ENCODE data around the gene ARHGEF9. TPM values are rescaled to one million over a fixed set of nuclear protein-coding genes. Genes with fewer than 3 reads are reported as not detected.

ARHGEF9 gene
- total RNA-seq, 1 experiment from 2014 or later: 8.3 TPM

DNA sequence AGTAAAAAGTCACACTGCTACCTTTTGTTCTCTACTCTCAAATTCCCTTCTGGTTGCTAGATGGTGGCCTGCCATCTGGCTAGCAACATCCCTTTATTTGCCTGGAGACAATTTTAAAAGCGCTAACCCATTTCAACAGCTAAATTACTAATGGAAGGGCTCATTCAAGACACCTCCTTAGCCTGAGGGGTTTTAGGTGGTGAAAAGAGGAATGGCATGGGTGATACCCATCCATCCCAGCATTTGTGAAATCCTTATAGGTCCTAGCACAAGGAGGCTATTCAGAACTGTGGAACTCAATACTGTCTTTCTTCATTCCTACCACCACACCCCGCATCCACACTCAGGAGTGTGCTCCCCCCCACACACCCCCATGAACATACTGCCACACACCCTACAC is 33.5 kb downstream of the ARHGEF9 start:
- Histone ChIP-seq H3K9me2 (replicated peaks; ENCODE audit: low read length) (no peaks in the 10 kb centered on the region), H3K9ac (ENCODE audit: low read length) (no peak overlapping the region), H3K4me2 (ENCODE audit: low read length) (no peak overlapping the region), H3K27me3 (ENCODE audit: low read length) (no peaks in the 10 kb centered on the region), H3K79me2 (ENCODE audit: low read length) (peaks cover 31% of the 10 kb centered on the region), H3K9me3 (ENCODE audit: low read length) (no peaks in the 10 kb centered on the region), H3K27ac (ENCODE audit: low read length) (no peak overlapping the region), H3K36me3 (ENCODE audit: low read depth, low read length) (no peaks in the 10 kb centered on the region), H3F3A (ENCODE audit: low read length, unreplicated experiment) (no peaks in the 10 kb centered on the region), H2AFZ (ENCODE audit: low read length) (no peak overlapping the region), H3K4me1 (ENCODE audit: insufficient read depth, low read length) (0 out of 2 replicates have a peak, but pooled peaks cover 3% of the 10 kb centered on the region), H4K20me1 (ENCODE audit: low read length) (no peaks in the 10 kb centered on the region), H3K4me3 (ENCODE audit: low read length) (no peak overlapping the region)
- DNase-seq: no peak
- ATAC-seq: no peak
- POLR2A ChIA-PET (ENCODE audit: unreplicated experiment): no interaction called here
- CTCF ChIA-PET: interaction anchor here (0.6 kb wide), 1 partner anchor 61 kb away, joined by 3 read pairs; no protein-coding TSS in a partner anchor
- BruUV-seq (replicated peaks): no TSS peak
- intact Hi-C loops (cut with micrococcal nuclease): no loop called here
- TF ChIP-seq EZH2 (IDR thresholded peaks at IDR 0.05; ENCODE audit: low read length, unreplicated experiment) (no peak), EZH2phosphoT487 (IDR thresholded peaks at IDR 0.05; ENCODE audit: borderline replicate concordance, low read length) (no peak), CTCF (conservative IDR thresholded peaks at IDR 0.05; ENCODE audit: low read depth, low read length) (no peak)

DNA sequence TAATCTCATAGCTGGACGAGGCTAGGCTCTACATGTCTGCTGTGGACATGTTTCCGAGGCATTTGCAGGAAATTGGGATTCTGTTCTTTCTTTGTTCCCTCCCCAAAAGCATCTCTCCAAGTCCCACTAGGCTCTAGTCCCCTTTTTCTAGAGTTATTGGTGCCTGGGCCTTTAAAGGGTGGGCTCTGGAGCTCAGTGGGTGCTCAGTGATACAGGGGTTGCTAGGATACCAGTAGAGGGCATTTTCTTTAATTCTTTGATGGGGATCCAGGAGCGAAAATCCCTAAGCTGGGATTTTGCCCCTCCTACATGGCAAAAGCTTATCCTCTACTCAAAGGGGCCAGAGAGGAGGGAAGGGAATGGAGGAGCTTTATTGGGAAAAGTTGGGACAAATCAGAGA is 34.2 kb downstream of the ARHGEF9 start:
- no peaks in the 10 kb centered on the region for H3K9me3 ChIP-seq (ENCODE audit: low read length)
- ChIA-PET POLR2A (ENCODE audit: unreplicated experiment) (no interaction called here), CTCF (no interaction called here)
- no peak overlapping the region for H3K9ac ChIP-seq (ENCODE audit: low read length)
- ATAC-seq (no peak), DNase-seq (no peak)
- H3K36me3 ChIP-seq (ENCODE audit: low read depth, low read length): no peaks in the 10 kb centered on the region
- H3K4me1 ChIP-seq (ENCODE audit: insufficient read depth, low read length): 0 out of 2 replicates have a peak, but pooled peaks cover 3% of the 10 kb centered on the region
- H4K20me1 ChIP-seq (ENCODE audit: low read length): no peaks in the 10 kb centered on the region
- peaks cover 31% of the 10 kb centered on the region for H3K79me2 ChIP-seq (ENCODE audit: low read length)
- no peak overlapping the region for H2AFZ ChIP-seq (ENCODE audit: low read length)
- no peaks in the 10 kb centered on the region for H3K9me2 ChIP-seq (replicated peaks; ENCODE audit: low read length)
- no peaks in the 10 kb centered on the region for H3F3A ChIP-seq (ENCODE audit: low read length, unreplicated experiment)
- intact Hi-C loops (cut with micrococcal nuclease): no loop called here
- TF ChIP-seq EZH2phosphoT487 (IDR thresholded peaks at IDR 0.05; ENCODE audit: borderline replicate concordance, low read length) (no peak), CTCF (conservative IDR thresholded peaks at IDR 0.05; ENCODE audit: low read depth, low read length) (no peak), EZH2 (IDR thresholded peaks at IDR 0.05; ENCODE audit: low read length, unreplicated experiment) (no peak)
- H3K4me2 ChIP-seq (ENCODE audit: low read length): no peak overlapping the region
- no peaks in the 10 kb centered on the region for H3K27me3 ChIP-seq (ENCODE audit: low read length)
- H3K4me3 ChIP-seq (ENCODE audit: low read length): no peak overlapping the region
- H3K27ac ChIP-seq (ENCODE audit: low read length): no peak overlapping the region
- no TSS peak for BruUV-seq (replicated peaks)

DNA sequence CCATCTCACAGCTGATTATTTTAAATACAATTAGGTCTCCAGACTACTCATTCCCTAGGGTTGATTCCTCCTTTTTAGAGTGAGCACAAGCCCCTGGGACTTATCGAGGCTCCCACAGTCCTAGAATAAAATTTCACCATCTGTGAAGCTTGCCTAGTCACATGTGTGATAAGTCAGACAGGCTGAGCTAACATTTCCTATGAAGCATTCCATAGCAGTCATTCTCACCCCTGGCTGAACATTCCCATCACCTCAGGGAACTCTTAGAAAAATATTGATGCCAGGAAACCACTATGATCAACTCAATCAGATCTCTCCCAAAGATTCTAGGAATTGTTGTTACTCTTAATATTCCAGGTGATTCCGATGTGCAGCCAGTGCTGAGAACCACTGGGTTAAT is 37.7 kb downstream of the ARHGEF9 start:
- H3K9me2 ChIP-seq (replicated peaks; ENCODE audit: low read length): no peaks in the 10 kb centered on the region
- H3K4me2 ChIP-seq (ENCODE audit: low read length): no peak overlapping the region
- H3K27ac ChIP-seq (ENCODE audit: low read length): no peak overlapping the region
- no peaks in the 10 kb centered on the region for H3K9me3 ChIP-seq (ENCODE audit: low read length)
- no TSS peak for BruUV-seq (replicated peaks)
- H3K4me3 ChIP-seq (ENCODE audit: low read length): no peak overlapping the region
- H3K4me1 ChIP-seq (ENCODE audit: insufficient read depth, low read length): no peaks in the 10 kb centered on the region
- no peak overlapping the region for H2AFZ ChIP-seq (ENCODE audit: low read length)
- intact Hi-C loops (cut with micrococcal nuclease): no loop called here
- TF ChIP-seq CTCF (conservative IDR thresholded peaks at IDR 0.05; ENCODE audit: low read depth, low read length): no peak
- TF ChIP-seq EZH2 (IDR thresholded peaks at IDR 0.05; ENCODE audit: low read length, unreplicated experiment): no peak
- no peak for TF ChIP-seq EZH2phosphoT487 (IDR thresholded peaks at IDR 0.05; ENCODE audit: borderline replicate concordance, low read length)
- no peak overlapping the region for H3K9ac ChIP-seq (ENCODE audit: low read length)
- CTCF ChIA-PET: no interaction called here
- H3K79me2 ChIP-seq (ENCODE audit: low read length): peaks cover 10% of the 10 kb centered on the region; the same call in 1 of the 2 replicates
- H3F3A ChIP-seq (ENCODE audit: low read length, unreplicated experiment): no peaks in the 10 kb centered on the region
- POLR2A ChIA-PET (ENCODE audit: unreplicated experiment): no interaction called here
- H3K27me3 ChIP-seq (ENCODE audit: low read length): no peaks in the 10 kb centered on the region
- DNase-seq (no peak), ATAC-seq (no peak)
- no peaks in the 10 kb centered on the region for H3K36me3 ChIP-seq (ENCODE audit: low read depth, low read length)
- no peaks in the 10 kb centered on the region for H4K20me1 ChIP-seq (ENCODE audit: low read length)
